ENCODE measurements around the gene TRIP11. TPM values are rescaled to one million over a fixed set of nuclear protein-coding genes. Genes with fewer than 3 reads are reported as not detected.

Gene TRIP11
- total RNA-seq, 1 donor from 2014 or later: 50.5 TPM

GRCh38 chr14:92039063-92039718 lies 668 bp downstream of the TRIP11 start:
- Histone ChIP-seq H3K9ac (ENCODE audit: low read length) (peak overlapping the region; percentile 99), H3K9me3 (ENCODE audit: insufficient read depth, low read depth, low read length) (no peaks in the 10 kb centered on the region), H4K20me1 (ENCODE audit: insufficient read depth, low read length) (peaks cover 35% of the 10 kb centered on the region), H3K4me1 (ENCODE audit: insufficient read depth, low read length) (peaks cover 25% of the 10 kb centered on the region), H3K4me2 (ENCODE audit: low read length) (peak overlapping the region; percentile 94), H3K4me3 (ENCODE audit: insufficient read depth, low read depth, low read length) (peak overlapping the region; percentile 93), H3K79me2 (ENCODE audit: insufficient read depth, low read length) (peaks cover 64% of the 10 kb centered on the region), H3K27me3 (ENCODE audit: insufficient read depth, low read length) (no peaks in the 10 kb centered on the region), H3K27ac (ENCODE audit: low read depth, low read length) (peak overlapping the region; percentile 99), H3K36me3 (ENCODE audit: insufficient read depth, low read length) (peaks cover 3% of the 10 kb centered on the region), H2AFZ (ENCODE audit: low read depth, low read length) (peak overlapping the region; percentile 85)
- H3K4me1 Mint-ChIP-seq (ENCODE audit: low read depth, unreplicated experiment): peaks cover 9% of the 10 kb centered on the region
- no peak for FAIRE-seq
- H3K4me3 Mint-ChIP-seq (ENCODE audit: unreplicated experiment): peak overlapping the region; percentile 99
- TF ChIP-seq EZH2 (IDR thresholded peaks at IDR 0.05; ENCODE audit: insufficient read depth, low read length) (no peak), CTCF (IDR thresholded peaks at IDR 0.05; ENCODE audit: insufficient read depth, low read depth, low read length) (no peak)
- no peaks in the 10 kb centered on the region for H3K9me3 Mint-ChIP-seq (ENCODE audit: unreplicated experiment)
- no peaks in the 10 kb centered on the region for H3K36me3 Mint-ChIP-seq (ENCODE audit: low read depth, unreplicated experiment)
- no peaks in the 10 kb centered on the region for H3K27me3 Mint-ChIP-seq (ENCODE audit: low read depth, unreplicated experiment)
- DNase-seq (ENCODE audit: low read depth): peak; percentile 86
- H3K27ac Mint-ChIP-seq (ENCODE audit: unreplicated experiment): peak overlapping the region; percentile 100

GRCh38 chr14:92037989-92038388 lies 1.9 kb downstream of the TRIP11 start:
- H3K79me2 ChIP-seq (ENCODE audit: insufficient read depth, low read length): peaks cover 75% of the 10 kb centered on the region
- no peaks in the 10 kb centered on the region for H3K27me3 ChIP-seq (ENCODE audit: insufficient read depth, low read length)
- FAIRE-seq (no peak), DNase-seq (ENCODE audit: low read depth) (no peak)
- H3K27ac Mint-ChIP-seq (ENCODE audit: unreplicated experiment): no peak overlapping the region
- no peak overlapping the region for H2AFZ ChIP-seq (ENCODE audit: low read depth, low read length)
- peaks cover 3% of the 10 kb centered on the region for H3K36me3 ChIP-seq (ENCODE audit: insufficient read depth, low read length)
- no peaks in the 10 kb centered on the region for H3K27me3 Mint-ChIP-seq (ENCODE audit: low read depth, unreplicated experiment)
- H3K4me1 Mint-ChIP-seq (ENCODE audit: low read depth, unreplicated experiment): peaks cover 16% of the 10 kb centered on the region
- H3K4me3 ChIP-seq (ENCODE audit: insufficient read depth, low read depth, low read length): peak overlapping the region; percentile 93
- peak overlapping the region; percentile 99 for H3K9ac ChIP-seq (ENCODE audit: low read length)
- H3K4me2 ChIP-seq (ENCODE audit: low read length): peak overlapping the region; percentile 94
- TF ChIP-seq EZH2 (IDR thresholded peaks at IDR 0.05; ENCODE audit: insufficient read depth, low read length) (no peak), CTCF (IDR thresholded peaks at IDR 0.05; ENCODE audit: insufficient read depth, low read depth, low read length) (no peak)
- H3K36me3 Mint-ChIP-seq (ENCODE audit: low read depth, unreplicated experiment): peaks cover 2% of the 10 kb centered on the region
- H4K20me1 ChIP-seq (ENCODE audit: insufficient read depth, low read length): peaks cover 35% of the 10 kb centered on the region
- H3K4me1 ChIP-seq (ENCODE audit: insufficient read depth, low read length): peaks cover 25% of the 10 kb centered on the region
- H3K9me3 Mint-ChIP-seq (ENCODE audit: unreplicated experiment): no peaks in the 10 kb centered on the region
- H3K9me3 ChIP-seq (ENCODE audit: insufficient read depth, low read depth, low read length): no peaks in the 10 kb centered on the region
- peak overlapping the region; percentile 99 for H3K4me3 Mint-ChIP-seq (ENCODE audit: unreplicated experiment)
- H3K27ac ChIP-seq (ENCODE audit: low read depth, low read length): no peak overlapping the region

GRCh38 chr14:92035890-92036289 lies 4.0 kb downstream of the TRIP11 start:
- Histone ChIP-seq H3K79me2 (ENCODE audit: insufficient read depth, low read length) (peaks cover 75% of the 10 kb centered on the region), H3K9me3 (ENCODE audit: insufficient read depth, low read depth, low read length) (no peaks in the 10 kb centered on the region), H3K9ac (ENCODE audit: low read length) (no peak overlapping the region), H3K4me3 (ENCODE audit: insufficient read depth, low read depth, low read length) (no peak overlapping the region), H3K4me1 (ENCODE audit: insufficient read depth, low read length) (peaks cover 24% of the 10 kb centered on the region), H3K36me3 (ENCODE audit: insufficient read depth, low read length) (peaks cover 8% of the 10 kb centered on the region), H3K27ac (ENCODE audit: low read depth, low read length) (no peak overlapping the region), H2AFZ (ENCODE audit: low read depth, low read length) (no peak overlapping the region), H4K20me1 (ENCODE audit: insufficient read depth, low read length) (peaks cover 35% of the 10 kb centered on the region), H3K27me3 (ENCODE audit: insufficient read depth, low read length) (no peaks in the 10 kb centered on the region), H3K4me2 (ENCODE audit: low read length) (no peak overlapping the region)
- DNase-seq (ENCODE audit: low read depth) (no peak), FAIRE-seq (no peak)
- Mint-ChIP-seq H3K27me3 (ENCODE audit: low read depth, unreplicated experiment) (no peaks in the 10 kb centered on the region), H3K36me3 (ENCODE audit: low read depth, unreplicated experiment) (peaks cover 2% of the 10 kb centered on the region), H3K4me3 (ENCODE audit: unreplicated experiment) (no peak overlapping the region), H3K9me3 (ENCODE audit: unreplicated experiment) (no peaks in the 10 kb centered on the region), H3K4me1 (ENCODE audit: low read depth, unreplicated experiment) (peaks cover 16% of the 10 kb centered on the region), H3K27ac (ENCODE audit: unreplicated experiment) (no peak overlapping the region)
- TF ChIP-seq EZH2 (IDR thresholded peaks at IDR 0.05; ENCODE audit: insufficient read depth, low read length): no peak
- no peak for TF ChIP-seq CTCF (IDR thresholded peaks at IDR 0.05; ENCODE audit: insufficient read depth, low read depth, low read length)

All from astrocyte (in vitro differentiated cells and primary cell).